K562 (cell line): ENCODE measurements around the gene DMAC2L.

Experiments
- CTCF ChIP-seq, 3 experiments: IDR thresholded peaks in 2 of 3; conservative IDR thresholded peaks in 1 of 3; 2 replicates each; pipeline ENCODE4 v1.5.1; 2011 to 2012; ENCODE audit warnings: low read length in 3 of 3, mild to moderate bottlenecking in 3 of 3, control low read depth in 2 of 3, improper control_type of control experiment in 1 of 3, inconsistent platforms in 1 of 3, low read depth in 1 of 3, mixed read lengths in 1 of 3, moderate library complexity in 1 of 3; ENCODE audit not compliant: insufficient read depth in 2 of 3
- E2F8 ChIP-seq: fragments of 450-650 bp; IDR thresholded peaks from 2 replicates; pipeline ENCODE4 v1.7.1; 2018; ENCODE audit warnings: mild to moderate bottlenecking, low read depth; ENCODE audit not compliant: partially characterized antibody
- EP300 ChIP-seq: IDR thresholded peaks from 2 replicates; pipeline ENCODE4 v1.6.1; 2012; ENCODE audit warnings: low read length, improper control_type of control experiment
- GTF3C2 ChIP-seq: IDR thresholded peaks from 3 replicates; pipeline ENCODE4 v1.6.1; 2011; ENCODE audit warnings: borderline replicate concordance, mild to moderate bottlenecking, moderate library complexity; ENCODE audit not compliant: insufficient read length; ENCODE audit errors: extremely low read depth
- JUN ChIP-seq, 2 experiments: sonication (generic) in 1 of 2; formaldehyde crosslinking in 1 of 2; IDR thresholded peaks; 2 replicates each; pipeline versions ENCODE4 v1.6.1 to v1.8.0; 2012 to 2022; ENCODE audit warnings: borderline replicate concordance in 2 of 2, mild to moderate bottlenecking in 2 of 2, improper control_type of control experiment in 1 of 2, low read depth in 1 of 2, low read length in 1 of 2, missing genetic modification reagents in 1 of 2
- LARP7 ChIP-seq: fragments of 450-650 bp; IDR thresholded peaks from 2 replicates; pipeline ENCODE4 v1.6.1; 2016
- REST ChIP-seq, 2 experiments: fragments of 450-650 bp; formaldehyde crosslinking in 1 of 2; IDR thresholded peaks; 2 replicates each; pipeline versions ENCODE4 v1.4.0 to v1.6.1; 2014 to 2020; ENCODE audit warnings: mild to moderate bottlenecking in 2 of 2, borderline replicate concordance in 1 of 2, low read depth in 1 of 2
- TFAP4 ChIP-seq: sonication (generic); formaldehyde crosslinking; IDR thresholded peaks from 2 replicates; pipeline ENCODE4 v1.8.0; 2022; ENCODE audit warnings: missing genetic modification reagents, mild to moderate bottlenecking, moderate library complexity, borderline replicate concordance
- ZFX ChIP-seq: sonication (generic); formaldehyde crosslinking; IDR thresholded peaks from 2 replicates; pipeline ENCODE4 v1.8.0; 2022; ENCODE audit warnings: mild to moderate bottlenecking, missing genetic modification reagents, moderate library complexity
- ZNF436 ChIP-seq: fragments of 250-450, 450-650 bp; sonication (Bioruptor Pico); formaldehyde crosslinking; IDR thresholded peaks from 2 replicates; pipeline ENCODE4 v1.7.0; 2020; ENCODE audit warnings: mild to moderate bottlenecking

GRCh38 chr14:50375760-50376159, 63.6 kb downstream of the DMAC2L start:
- TF ChIP-seq ZNF436 (CRISPR knock-in tag) (no peak), JUN (IDR thresholded peaks at IDR 0.05; ENCODE audit: borderline replicate concordance, low read depth, low read length) (no peak), JUN (CRISPR knock-in tag; IDR thresholded peaks at IDR 0.05; ENCODE audit: borderline replicate concordance) (no peak), TFAP4 (CRISPR knock-in tag) (no peak), CTCF (IDR thresholded peaks at IDR 0.05 in 2 of 3, conservative IDR thresholded peaks at IDR 0.05 in 1 of 3; ENCODE audit: insufficient read depth in 2 of 3, low read depth in 1 of 3, low read length in 3 of 3) (no peak), REST (IDR thresholded peaks at IDR 0.05; ENCODE audit: borderline replicate concordance) (no peak), REST (CRISPR knock-in tag; IDR thresholded peaks at IDR 0.05; ENCODE audit: low read depth) (no peak), LARP7 (no peak), EP300 (no peak), ZFX (CRISPR knock-in tag) (no peak), E2F8 (no peak), GTF3C2 (no peak)
